ENCODE results near the gene TNFAIP2.

The TNFAIP2 gene

GRCh38 chr14:103141117-103141796 is 18.0 kb downstream of the TNFAIP2 start:
- H3K4me3 ChIP-seq (ENCODE audit: low read length): no peak overlapping the region
- peak; percentile 85 for TF ChIP-seq CTCF (conservative IDR thresholded peaks at IDR 0.05; ENCODE audit: low read depth, low read length)
- DNase-seq (ENCODE audit: low read depth): no peak

- TF ChIP-seq CTCF (conservative IDR thresholded peaks at IDR 0.05; ENCODE audit: low read depth, low read length): no peak
- no peak overlapping the region for H3K4me3 ChIP-seq (ENCODE audit: low read length)
- no peak for DNase-seq (ENCODE audit: low read depth)
Observed at GRCh38 chr14:103142026-103142425, 18.8 kb downstream of the TNFAIP2 start.

GRCh38 chr14:103142721-103143302 is 19.6 kb downstream of the TNFAIP2 start:
- no peak for TF ChIP-seq CTCF (conservative IDR thresholded peaks at IDR 0.05; ENCODE audit: low read depth, low read length)
- DNase-seq (ENCODE audit: low read depth): no peak
- no peak overlapping the region for H3K4me3 ChIP-seq (ENCODE audit: low read length)

GRCh38 chr14:103143506-103143905 is 20.2 kb downstream of the TNFAIP2 start:
- TF ChIP-seq CTCF (conservative IDR thresholded peaks at IDR 0.05; ENCODE audit: low read depth, low read length): no peak
- DNase-seq (ENCODE audit: low read depth): no peak
- no peak overlapping the region for H3K4me3 ChIP-seq (ENCODE audit: low read length)

- DNase-seq (ENCODE audit: low read depth): no peak
- no peak for TF ChIP-seq CTCF (conservative IDR thresholded peaks at IDR 0.05; ENCODE audit: low read depth, low read length)
- H3K4me3 ChIP-seq (ENCODE audit: low read length): no peak overlapping the region
Observed at GRCh38 chr14:103144085-103144484, 20.8 kb downstream of the TNFAIP2 start.

GRCh38 chr14:103146141-103146709 is 23.0 kb downstream of the TNFAIP2 start:
- H3K4me3 ChIP-seq (ENCODE audit: low read length): no peak overlapping the region
- DNase-seq (ENCODE audit: low read depth): no peak
- no peak for TF ChIP-seq CTCF (conservative IDR thresholded peaks at IDR 0.05; ENCODE audit: low read depth, low read length)
